CD4-positive, alpha-beta T cell treated with Interleukin-15 for 4 hours (primary cell): ENCODE data around the gene CFAP251.

Experiments
- DNase-seq: peaks from one replicate; pipeline ENCODE4 v3.0.0-alpha.2; 2020; ENCODE audit warnings: low spot score

CFAP251 gene

DNA sequence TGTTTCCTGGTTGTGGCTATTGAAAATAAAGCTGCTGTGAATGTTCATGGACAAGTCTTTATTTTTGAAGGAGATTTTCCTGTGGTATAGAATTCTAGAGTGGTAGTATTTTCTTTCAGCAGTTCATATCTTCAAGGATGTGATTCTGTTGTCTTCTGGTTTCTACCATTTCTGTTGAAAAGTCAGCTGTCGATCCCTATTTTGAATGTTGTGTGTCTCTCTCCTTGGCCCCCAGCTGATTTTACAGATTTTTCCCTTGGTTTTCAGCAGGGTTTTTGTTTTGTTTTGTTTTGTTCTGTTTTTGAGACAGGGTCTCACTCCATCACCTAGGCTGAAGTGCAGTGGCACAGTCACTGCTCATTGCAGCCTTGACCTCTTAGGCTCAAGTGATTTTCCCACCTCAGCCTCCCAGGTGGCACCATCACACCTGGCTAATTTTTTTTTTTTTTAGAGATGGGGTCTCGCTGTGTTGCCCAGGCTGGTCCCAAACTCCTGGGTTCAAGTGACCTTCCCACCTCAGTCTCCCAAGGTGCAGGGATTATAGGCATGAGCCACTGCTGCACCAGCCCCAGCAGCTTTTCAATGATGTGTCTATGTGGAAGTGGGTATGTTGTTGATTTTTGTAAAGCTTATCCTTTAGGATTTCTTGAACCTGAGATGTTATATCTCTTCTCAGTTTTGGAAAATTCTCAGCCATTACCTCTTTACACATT, 28.1 kb downstream of the CFAP251 start:
- DNase-seq, result no peak

- no peak for DNase-seq
Measured at GRCh38 chr12:121947981-121948380, 29.6 kb downstream of the CFAP251 start.

GRCh38 chr12:121949648-121950397, 31.4 kb downstream of the CFAP251 start:
- DNase-seq, result no peak

GRCh38 chr12:121953117-121953692, 34.8 kb downstream of the CFAP251 start:
- no peak for DNase-seq

- no peak for DNase-seq
Measured at GRCh38 chr12:121953695-121954094, 35.3 kb downstream of the CFAP251 start.

DNA sequence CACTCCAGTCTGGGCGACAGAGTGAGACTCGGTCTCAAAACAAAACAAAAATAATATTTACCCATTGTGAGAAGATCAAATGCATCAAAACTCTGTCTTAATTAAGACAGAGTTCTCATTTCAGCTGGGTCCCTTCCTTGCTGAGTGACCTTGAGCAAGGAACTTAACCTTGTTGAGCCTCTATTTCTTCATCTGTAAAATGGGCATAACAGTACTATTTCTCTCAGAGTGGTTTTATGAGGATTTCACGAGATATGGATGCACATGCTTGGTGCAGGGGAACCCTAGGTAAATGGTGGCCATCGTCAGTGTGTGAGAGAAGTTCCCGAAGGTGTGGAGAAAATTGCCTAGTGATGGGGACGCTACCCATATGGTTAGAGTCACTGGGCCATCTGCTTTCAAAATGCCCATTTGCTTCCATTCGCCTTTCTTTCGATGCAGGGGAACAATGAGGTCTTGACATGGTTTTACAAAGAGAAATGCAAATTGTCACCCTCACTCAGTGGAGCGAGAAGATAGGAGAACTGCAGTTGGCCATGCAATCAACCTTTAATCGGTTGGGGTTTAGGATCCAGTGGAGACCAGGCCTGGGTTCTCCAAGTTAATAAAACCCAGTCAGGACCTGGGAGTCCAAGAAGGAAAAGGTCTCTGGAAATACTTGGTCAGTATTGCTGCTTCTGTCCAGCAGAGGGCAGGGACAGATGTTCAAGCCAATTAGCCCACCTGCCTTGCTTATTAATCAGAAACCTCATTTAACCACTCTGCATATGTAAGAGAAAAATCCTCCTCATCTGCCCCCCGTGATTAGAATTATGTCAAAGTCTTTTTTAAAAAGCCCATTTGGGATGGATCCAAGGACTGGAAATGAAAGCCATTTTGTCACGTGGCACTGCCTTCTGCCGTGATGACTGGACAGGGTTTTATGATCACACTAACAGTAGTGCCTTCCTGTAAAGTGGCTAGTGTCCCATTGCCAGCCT, 37.2 kb downstream of the CFAP251 start:
- no peak for DNase-seq

- DNase-seq, result no peak
Measured at GRCh38 chr12:121957861-121958515, 39.6 kb downstream of the CFAP251 start.

- DNase-seq, result no peak
Measured at GRCh38 chr12:121958541-121959240, 40.3 kb downstream of the CFAP251 start.

- no peak for DNase-seq
Measured at GRCh38 chr12:121960541-121960940, 42.1 kb downstream of the CFAP251 start.

GRCh38 chr12:121961195-121961879, 42.9 kb downstream of the CFAP251 start:
- no peak for DNase-seq

DNA sequence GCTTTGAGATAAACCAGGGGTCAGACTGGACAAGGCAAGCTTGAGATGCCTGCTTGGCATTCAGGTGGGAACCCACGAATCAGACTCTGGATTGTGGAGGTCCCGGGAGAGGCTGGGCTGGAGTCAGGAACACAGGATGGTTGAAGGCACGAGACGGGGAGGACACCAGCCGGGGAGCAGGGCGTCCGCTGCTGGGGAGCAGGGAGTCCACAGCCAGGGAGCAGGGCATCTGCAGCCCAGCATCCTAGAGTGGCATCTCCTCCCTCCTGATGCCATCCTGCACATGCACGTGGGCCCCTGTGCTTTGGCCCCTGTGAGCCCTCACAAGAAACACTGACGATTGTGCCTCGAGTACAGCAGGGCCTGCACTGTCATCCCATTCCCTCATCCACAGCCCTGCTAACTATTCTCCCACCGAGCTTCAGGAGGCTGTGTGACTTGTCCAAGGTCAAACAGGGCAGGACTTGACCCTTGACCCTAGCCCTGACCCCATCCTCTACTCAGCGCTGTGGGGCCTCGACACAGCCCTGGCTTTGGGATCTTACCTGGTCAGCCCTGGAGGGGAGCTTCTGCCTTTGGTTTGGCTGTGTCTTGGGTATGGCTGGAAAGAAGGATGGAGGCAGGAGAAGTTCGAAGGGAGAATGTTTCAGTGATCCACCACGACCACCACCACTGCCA, 45.1 kb downstream of the CFAP251 start:
- no peak for DNase-seq

- no peak for DNase-seq
Measured at GRCh38 chr12:121964813-121965643, 46.6 kb downstream of the CFAP251 start.

DNA sequence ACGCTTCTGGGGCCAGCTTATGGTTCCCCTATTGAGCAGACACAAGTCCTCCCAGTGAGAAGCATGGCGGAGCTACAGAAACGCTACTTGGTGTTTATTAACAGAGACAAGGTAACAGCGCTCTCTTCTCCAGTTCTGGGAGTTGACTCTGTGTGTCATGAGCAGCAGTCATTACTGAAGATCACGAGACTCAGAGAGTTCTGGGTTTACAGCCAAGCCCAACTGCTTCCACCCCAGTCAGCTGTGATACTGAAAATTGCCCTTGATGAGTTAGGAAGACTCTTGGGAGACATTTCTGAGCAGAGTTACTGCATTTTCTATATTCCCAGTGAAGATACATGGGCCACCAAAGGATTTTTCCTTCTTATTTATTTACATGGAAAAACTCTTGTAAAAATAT, 48.6 kb downstream of the CFAP251 start:
- DNase-seq, result no peak

DNA sequence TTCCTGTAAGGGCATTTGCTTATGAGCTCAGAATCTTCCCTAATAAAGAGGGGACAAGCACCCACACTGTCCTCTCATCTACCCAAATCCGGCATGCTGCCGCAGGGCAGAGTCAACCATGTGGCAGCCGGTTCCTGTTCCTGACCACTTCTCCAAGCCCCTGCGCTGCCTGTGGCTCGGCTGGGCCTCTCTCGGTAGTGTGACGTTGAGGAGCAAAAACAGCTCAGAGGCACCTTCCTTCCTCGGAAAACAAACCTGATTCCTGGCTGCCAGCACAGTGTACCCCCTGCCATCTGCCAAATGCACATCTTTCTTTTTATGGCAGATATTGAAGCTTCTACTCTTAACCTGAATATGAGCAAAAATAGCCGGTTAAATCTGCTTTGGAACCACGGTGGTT, 50.5 kb downstream of the CFAP251 start:
- no peak for DNase-seq

- DNase-seq, result no peak
Measured at GRCh38 chr12:121969726-121970125, 51.3 kb downstream of the CFAP251 start.

- no peak for DNase-seq
Measured at GRCh38 chr12:121970581-121971300, 52.3 kb downstream of the CFAP251 start.

DNA sequence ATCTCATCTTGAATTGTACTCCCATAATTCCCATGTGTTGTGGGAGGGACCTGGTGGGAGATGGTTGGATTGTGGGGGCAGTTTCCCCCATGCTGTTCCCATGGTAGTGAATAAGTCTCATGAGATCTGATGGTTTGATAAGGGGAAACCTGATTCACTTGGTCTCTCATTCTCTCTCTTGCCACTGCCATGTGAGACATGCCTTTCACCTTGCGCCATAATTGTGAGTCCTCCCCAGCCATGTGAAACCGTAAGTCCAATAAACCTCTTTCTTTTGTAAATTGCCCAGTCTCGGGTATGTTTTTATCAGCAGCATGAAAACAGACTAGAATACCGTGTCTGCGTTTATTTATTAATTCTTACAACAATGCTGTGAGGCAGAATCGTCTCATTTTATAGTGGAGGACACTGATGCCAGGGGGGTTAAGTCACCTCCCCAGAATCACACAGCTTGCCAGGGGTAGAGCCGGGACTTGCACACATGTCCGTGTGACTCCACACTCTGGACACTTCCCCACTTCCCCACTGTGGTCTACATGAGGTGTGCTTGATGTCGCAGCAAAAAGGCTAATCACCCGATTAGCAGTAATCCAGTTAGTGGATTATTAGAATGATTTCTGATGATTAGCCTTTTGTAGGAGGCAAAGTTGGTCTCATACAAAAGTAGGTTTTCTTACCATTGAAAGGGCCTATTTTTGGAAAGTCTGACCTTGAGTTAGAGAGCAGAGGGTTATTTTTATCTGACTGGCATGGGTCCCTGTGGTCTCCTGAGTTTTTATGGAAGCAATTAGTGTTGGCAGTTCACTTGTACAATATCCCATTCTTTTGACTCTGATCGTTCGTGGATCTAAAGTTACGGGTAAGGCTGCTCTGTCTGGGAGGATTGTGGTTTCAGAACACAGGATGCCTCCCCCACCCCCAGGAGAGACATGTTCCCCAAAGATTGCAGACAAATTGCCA, 55.9 kb downstream of the CFAP251 start:
- no peak for DNase-seq
